ENCODE measurements around the gene STX12. TPM values are rescaled to one million over a fixed set of nuclear protein-coding genes. Genes with fewer than 3 reads are reported as not detected.
"Not testable (repeated sequence)": the region's sequence is repeated elsewhere in the genome, so short reads cannot be mapped to it uniquely, and the experiment has no call there.

STX12 gene
- total RNA-seq, 1 donor from 2014 or later: 44.5 TPM

GRCh38 chr1:27835501-27835900 lies 62.5 kb downstream of the STX12 start:
- DNase-seq (ENCODE audit: extremely low spot score, unreplicated experiment): no peak
- no peak overlapping the region for H3K4me3 Mint-ChIP-seq (ENCODE audit: unreplicated experiment)
- H3K27ac Mint-ChIP-seq (ENCODE audit: unreplicated experiment): no peak overlapping the region
- TF ChIP-seq, protein P1, sequence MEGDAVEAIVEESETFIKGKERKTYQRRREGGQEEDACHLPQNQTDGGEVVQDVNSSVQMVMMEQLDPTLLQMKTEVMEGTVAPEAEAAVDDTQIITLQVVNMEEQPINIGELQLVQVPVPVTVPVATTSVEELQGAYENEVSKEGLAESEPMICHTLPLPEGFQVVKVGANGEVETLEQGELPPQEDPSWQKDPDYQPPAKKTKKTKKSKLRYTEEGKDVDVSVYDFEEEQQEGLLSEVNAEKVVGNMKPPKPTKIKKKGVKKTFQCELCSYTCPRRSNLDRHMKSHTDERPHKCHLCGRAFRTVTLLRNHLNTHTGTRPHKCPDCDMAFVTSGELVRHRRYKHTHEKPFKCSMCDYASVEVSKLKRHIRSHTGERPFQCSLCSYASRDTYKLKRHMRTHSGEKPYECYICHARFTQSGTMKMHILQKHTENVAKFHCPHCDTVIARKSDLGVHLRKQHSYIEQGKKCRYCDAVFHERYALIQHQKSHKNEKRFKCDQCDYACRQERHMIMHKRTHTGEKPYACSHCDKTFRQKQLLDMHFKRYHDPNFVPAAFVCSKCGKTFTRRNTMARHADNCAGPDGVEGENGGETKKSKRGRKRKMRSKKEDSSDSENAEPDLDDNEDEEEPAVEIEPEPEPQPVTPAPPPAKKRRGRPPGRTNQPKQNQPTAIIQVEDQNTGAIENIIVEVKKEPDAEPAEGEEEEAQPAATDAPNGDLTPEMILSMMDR (IDR thresholded peaks at IDR 0.05): no peak
- peaks cover 11% of the 10 kb centered on the region for H3K36me3 Mint-ChIP-seq (ENCODE audit: unreplicated experiment)
- H3K9me3 Mint-ChIP-seq (ENCODE audit: unreplicated experiment): no peaks in the 10 kb centered on the region
- H3K27me3 Mint-ChIP-seq (ENCODE audit: unreplicated experiment): no peaks in the 10 kb centered on the region
- peaks cover 16% of the 10 kb centered on the region for H3K4me1 Mint-ChIP-seq (ENCODE audit: unreplicated experiment)

- Mint-ChIP-seq H3K36me3 (ENCODE audit: unreplicated experiment) (peaks cover 33% of the 10 kb centered on the region), H3K4me3 (ENCODE audit: unreplicated experiment) (no peak overlapping the region), H3K9me3 (ENCODE audit: unreplicated experiment) (no peaks in the 10 kb centered on the region)
Observed at GRCh38 chr1:27849951-27850350, 76.9 kb downstream of the STX12 start.

GRCh38 chr1:27855085-27855484 lies 82.1 kb downstream of the STX12 start:
- DNase-seq (ENCODE audit: extremely low spot score, unreplicated experiment): no peak
- Mint-ChIP-seq H3K4me3 (ENCODE audit: unreplicated experiment) (no peak overlapping the region), H3K4me1 (ENCODE audit: unreplicated experiment) (peaks cover 1% of the 10 kb centered on the region), H3K27me3 (ENCODE audit: unreplicated experiment) (no peaks in the 10 kb centered on the region), H3K9me3 (ENCODE audit: unreplicated experiment) (no peaks in the 10 kb centered on the region), H3K27ac (ENCODE audit: unreplicated experiment) (no peak overlapping the region), H3K36me3 (ENCODE audit: unreplicated experiment) (peaks cover 6% of the 10 kb centered on the region)
- TF ChIP-seq, protein P1 (IDR thresholded peaks at IDR 0.05): no peak

More at GRCh38 chr1:27849951-27850350, 76.9 kb downstream of the STX12 start:
- TF ChIP-seq, protein P1 (IDR thresholded peaks at IDR 0.05): no peak
- Mint-ChIP-seq H3K27ac (ENCODE audit: unreplicated experiment) (no peak overlapping the region), H3K27me3 (ENCODE audit: unreplicated experiment) (no peaks in the 10 kb centered on the region), H3K4me1 (ENCODE audit: unreplicated experiment) (no peaks in the 10 kb centered on the region)
- DNase-seq (ENCODE audit: extremely low spot score, unreplicated experiment): no peak

DNA sequence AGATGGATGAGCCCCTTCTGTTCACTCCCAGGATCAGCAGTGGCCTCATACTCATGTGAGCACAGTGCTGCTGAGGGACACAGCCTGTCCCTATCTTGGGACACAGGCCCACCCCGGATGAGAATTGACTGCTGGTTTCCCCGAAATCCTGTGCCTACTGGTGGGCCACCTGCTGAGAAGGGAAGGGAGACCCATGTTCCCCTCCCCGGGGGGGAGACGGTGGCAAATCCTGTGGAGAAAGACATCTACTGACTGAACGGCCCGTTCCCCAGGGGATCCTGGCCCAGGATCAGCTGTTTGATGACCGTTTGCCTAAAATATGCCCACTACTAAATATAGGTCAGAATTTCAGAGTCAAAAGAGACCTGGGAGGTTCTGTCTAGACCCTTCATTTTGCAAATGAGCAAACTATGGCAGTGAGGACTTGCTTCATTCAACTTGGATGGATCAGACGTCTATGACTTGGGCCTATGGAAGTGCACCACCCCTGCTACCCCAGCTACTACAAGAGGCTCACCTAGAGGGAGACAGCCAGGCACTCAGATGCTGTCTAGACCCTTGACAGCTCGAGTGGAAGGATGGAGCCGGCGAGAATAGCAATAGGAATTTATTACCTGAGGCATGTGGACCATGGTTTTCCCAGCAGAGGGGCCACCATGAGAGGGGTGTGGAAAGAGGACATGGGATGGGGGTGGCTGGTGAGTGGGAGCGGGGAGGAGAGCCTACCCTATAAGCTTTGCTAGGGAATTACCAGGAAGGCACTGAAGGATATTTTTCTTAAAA lies 83.7 kb downstream of the STX12 start:
- no peak for DNase-seq (ENCODE audit: extremely low spot score, unreplicated experiment)
- TF ChIP-seq, protein P1 (IDR thresholded peaks at IDR 0.05): no peak
- no peak overlapping the region for H3K27ac Mint-ChIP-seq (ENCODE audit: unreplicated experiment)
- H3K9me3 Mint-ChIP-seq (ENCODE audit: unreplicated experiment): no peaks in the 10 kb centered on the region
- H3K36me3 Mint-ChIP-seq (ENCODE audit: unreplicated experiment): no peaks in the 10 kb centered on the region
- H3K27me3 Mint-ChIP-seq (ENCODE audit: unreplicated experiment): no peaks in the 10 kb centered on the region
- H3K4me3 Mint-ChIP-seq (ENCODE audit: unreplicated experiment): no peak overlapping the region
- peaks cover 1% of the 10 kb centered on the region for H3K4me1 Mint-ChIP-seq (ENCODE audit: unreplicated experiment)

DNA sequence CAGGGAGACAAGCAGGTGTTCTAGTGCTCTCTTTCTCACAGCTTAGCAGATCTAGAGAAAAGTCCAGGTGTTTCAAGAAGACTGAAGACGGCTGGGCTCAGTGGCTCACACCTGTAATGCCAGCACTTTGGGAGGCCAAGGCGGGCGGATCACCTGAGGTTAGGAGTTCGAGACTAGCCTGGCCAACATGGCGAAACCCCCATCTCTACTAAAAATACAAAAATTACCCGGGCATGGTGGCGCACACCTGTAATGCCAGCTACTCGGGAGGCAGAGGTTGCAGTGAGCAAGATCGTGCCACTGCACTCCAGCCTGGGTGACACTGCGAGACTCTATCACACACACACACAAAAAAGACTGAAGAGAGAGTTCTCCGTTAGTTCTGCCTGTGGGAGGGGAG lies 84.5 kb downstream of the STX12 start:
- not testable (repeated sequence) for H3K4me1 Mint-ChIP-seq (ENCODE audit: unreplicated experiment); H3K9me3 Mint-ChIP-seq (ENCODE audit: unreplicated experiment); DNase-seq (ENCODE audit: extremely low spot score, unreplicated experiment); H3K27me3 Mint-ChIP-seq (ENCODE audit: unreplicated experiment); H3K36me3 Mint-ChIP-seq (ENCODE audit: unreplicated experiment); H3K4me3 Mint-ChIP-seq (ENCODE audit: unreplicated experiment); H3K27ac Mint-ChIP-seq (ENCODE audit: unreplicated experiment)

All from osteocyte (in vitro differentiated cells).